Prostate gland (tissue), 2 donors: Measurements from ENCODE around the gene UBE4B.

ENCODE experiments used
- POLR2A ChIP-seq: fragments of 450-650 bp; IDR thresholded peaks from one replicate; pipeline ENCODE4 v1.6.1; 2016; ENCODE audit warnings: antibody characterized with exemption, mild to moderate bottlenecking
- TF ChIP-seq, protein P1 (sequence below), 4 experiments: fragments of 200-600 bp in 2 of 4; fragments of 450-650 bp in 2 of 4; sonication (generic) in 2 of 4; IDR thresholded peaks; 1 replicate in 3 of 4; 2 replicates in 1 of 4; pipeline ENCODE4 v1.5.1; 2016 to 2019; ENCODE audit warnings: antibody characterized with exemption in 4 of 4, mild to moderate bottlenecking in 2 of 4, moderate library complexity in 2 of 4

DNA sequence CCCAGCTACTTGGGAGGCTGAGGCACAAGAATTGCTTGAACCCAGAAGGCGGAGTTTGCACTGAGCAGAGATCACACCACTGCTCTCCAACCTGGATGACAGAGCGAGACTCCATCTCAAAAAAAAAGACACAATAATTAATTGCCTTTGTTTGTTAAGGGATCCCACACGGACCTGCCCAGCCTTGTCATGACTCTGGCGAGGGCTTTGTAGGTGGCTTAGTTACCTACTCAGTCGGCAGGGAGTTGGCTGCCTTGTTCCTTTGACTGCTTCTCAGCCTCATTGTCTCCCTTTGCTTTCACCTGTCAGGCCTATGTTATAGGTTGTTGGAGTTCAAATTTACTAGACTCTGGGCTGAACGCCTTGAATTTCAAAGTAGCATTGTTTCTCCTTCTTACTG lies 82.0 kb downstream of the UBE4B start:
- TF ChIP-seq, protein P1, sequence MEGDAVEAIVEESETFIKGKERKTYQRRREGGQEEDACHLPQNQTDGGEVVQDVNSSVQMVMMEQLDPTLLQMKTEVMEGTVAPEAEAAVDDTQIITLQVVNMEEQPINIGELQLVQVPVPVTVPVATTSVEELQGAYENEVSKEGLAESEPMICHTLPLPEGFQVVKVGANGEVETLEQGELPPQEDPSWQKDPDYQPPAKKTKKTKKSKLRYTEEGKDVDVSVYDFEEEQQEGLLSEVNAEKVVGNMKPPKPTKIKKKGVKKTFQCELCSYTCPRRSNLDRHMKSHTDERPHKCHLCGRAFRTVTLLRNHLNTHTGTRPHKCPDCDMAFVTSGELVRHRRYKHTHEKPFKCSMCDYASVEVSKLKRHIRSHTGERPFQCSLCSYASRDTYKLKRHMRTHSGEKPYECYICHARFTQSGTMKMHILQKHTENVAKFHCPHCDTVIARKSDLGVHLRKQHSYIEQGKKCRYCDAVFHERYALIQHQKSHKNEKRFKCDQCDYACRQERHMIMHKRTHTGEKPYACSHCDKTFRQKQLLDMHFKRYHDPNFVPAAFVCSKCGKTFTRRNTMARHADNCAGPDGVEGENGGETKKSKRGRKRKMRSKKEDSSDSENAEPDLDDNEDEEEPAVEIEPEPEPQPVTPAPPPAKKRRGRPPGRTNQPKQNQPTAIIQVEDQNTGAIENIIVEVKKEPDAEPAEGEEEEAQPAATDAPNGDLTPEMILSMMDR (IDR thresholded peaks at IDR 0.05) = no peak
- TF ChIP-seq POLR2A = no peak
